HG02642 (cell line): ENCODE measurements around the gene CBLC.
"Not testable (repeated sequence)": the region's sequence is repeated elsewhere in the genome, so short reads cannot be mapped to it uniquely, and the experiment has no call there.

ENCODE experiments used
- ATAC-seq: cut with Tn5 transposase; IDR thresholded peaks from one replicate; pipeline ENCODE4 v1.9.1; 2021; ENCODE audit warnings: mild to moderate bottlenecking; ENCODE audit not compliant: unreplicated experiment, poor library complexity

CBLC gene

DNA sequence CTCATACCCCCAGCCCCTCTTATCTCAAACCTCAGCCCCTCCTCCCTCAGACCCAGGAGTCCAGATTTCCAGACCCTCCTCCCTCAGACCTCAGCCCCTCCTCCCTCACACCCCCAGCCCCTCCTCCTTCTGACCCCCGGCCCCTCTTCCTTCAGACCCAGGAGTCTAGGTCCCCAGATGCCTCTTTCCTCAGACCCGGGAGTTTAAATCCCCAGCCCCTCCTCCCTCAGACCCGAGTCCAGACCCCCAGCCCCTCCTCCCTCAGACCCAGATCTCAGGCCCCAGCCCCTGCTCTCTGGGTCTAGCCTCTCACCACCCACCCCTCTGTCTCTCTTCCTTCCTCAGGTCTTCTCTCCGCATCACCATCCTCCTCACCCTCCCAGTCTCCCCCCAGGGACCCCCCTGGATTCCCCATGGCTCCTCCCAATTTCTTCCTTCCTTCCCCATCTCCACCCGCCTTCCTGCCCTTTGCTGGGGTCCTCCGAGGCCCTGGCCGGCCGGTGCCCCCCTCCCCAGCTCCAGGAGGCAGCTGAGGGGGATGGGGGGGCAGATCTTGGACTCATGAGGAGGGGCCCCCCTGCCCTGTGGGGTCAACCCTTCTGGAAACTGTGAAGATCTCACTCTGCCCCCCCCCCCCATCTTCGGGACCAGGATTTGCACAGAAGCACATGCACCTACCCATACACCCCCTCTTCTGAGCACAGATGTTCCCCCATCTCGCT lies 18.4 kb upstream of the CBLC start:
- ATAC-seq = no peak

DNA sequence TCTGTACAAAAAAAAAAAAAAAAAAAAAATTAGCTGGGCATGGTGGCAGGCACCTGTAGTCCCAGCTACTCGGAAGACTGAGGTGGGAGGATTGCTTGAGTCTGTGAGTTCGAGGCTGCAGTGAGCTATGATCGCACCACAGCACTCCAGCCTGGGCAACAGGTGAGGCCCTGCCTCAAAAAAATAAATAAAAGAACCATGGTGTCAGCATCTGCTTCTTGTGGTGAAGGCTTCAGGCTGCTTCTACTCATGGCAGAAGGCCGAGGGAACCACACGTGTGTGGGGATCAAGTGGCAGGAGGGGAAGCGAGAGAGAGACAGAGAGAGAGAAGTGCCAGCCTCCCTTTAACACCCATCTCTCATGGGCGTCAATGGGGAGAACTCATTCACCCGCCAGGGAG lies 15.7 kb upstream of the CBLC start:
- ATAC-seq = no peak

DNA sequence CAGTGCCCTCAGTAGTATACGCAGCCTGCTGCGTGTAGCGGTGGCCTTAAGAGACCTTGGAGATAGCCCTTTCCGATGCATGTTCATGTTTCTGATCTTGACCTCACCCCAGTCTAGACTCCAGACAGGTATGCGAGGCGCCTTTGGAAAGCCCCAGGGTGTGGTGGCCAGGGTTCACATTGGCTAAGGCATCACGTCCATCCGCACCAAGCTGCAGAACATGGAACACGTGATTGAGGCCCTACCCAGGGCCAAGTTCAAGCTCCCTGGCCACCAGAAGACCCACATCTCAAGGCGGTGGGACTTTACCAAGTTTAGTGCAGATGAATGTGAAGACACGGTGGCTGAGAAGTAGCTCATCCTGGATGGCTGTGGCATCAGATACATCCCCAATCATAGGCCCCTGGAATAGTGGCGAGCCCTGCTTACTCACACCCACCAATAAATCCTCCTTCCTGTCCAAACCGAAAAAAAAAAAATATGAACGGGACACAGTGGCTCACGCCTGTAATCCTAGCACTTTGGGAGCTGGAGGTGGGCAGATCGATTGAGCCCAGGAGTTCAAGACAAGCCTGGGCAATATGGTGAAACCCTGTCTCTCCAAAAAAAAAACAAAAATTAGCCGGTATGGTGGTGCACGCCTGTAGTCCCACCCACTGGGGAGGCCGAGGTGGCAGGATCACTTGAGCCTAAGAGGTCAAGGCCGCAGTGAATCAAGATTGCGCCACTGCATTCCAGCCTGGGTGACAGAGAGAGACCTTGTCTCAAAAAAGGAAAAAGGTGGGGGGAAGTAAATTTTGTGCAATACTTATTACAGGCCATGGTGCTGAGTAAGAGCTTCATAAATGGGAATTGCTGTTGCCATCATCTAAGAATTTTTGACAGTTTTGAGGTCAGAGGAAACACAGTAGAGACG lies 12.4 kb upstream of the CBLC start:
- no peak for ATAC-seq

DNA sequence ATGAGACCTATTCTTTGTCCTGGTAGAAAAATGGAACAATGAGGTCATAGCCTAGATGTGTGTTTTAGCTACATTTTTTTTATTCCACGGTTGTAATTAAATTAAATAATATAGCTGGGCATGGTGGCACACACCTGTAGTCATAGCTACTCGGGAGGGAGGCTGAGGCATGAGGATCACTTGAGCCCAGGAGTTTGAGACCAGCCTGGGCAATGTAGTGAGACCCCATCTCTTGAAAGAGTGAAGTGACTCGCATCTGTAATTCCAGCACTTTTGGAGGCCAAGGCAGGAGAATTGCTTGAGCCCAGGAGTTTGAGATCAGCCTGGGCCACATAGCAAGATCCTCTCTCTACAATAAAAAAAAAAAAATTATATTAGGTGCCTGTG lies 11.7 kb upstream of the CBLC start:
- ATAC-seq = no peak

DNA sequence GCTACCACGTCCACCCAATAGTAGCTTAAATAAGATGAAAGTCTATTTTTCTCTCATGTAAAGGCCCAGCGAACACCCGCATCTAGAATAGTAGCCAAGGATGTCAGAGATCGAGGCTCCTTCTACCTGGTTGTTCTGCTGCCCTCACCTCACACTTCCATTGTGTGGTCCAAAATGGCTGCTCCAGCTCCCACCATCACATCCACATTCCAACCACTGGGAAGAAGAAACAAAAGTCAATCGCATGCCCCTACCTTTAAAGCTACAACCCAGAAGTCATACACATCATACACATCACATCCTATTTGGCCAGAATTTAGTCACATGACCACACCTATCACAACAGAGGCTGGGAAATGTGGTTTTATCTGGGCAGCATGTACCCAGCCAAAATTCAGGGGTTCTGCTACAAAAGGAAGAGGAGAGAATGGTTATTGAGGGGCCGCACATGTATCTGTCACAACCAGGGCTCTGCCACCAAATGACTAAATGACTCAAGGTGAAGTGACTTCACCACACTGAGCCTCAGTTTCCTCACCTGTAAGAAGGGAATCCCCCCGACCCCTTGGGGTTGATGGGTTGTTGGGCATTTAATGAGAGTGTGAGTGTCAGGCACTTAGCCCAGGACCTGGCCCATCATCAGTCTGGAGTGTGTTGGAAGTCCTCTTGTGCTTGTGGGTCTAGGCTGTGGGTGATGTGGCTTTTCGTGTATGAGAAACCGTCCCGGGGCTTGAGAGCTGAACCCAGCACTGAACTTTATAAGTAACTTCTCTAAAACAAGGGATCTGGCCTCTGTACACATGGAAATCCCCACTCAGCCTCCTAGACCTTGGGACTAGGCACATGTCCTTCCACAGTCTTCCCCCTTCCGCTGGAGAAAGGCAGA lies 10.2 kb upstream of the CBLC start:
- no peak for ATAC-seq

DNA sequence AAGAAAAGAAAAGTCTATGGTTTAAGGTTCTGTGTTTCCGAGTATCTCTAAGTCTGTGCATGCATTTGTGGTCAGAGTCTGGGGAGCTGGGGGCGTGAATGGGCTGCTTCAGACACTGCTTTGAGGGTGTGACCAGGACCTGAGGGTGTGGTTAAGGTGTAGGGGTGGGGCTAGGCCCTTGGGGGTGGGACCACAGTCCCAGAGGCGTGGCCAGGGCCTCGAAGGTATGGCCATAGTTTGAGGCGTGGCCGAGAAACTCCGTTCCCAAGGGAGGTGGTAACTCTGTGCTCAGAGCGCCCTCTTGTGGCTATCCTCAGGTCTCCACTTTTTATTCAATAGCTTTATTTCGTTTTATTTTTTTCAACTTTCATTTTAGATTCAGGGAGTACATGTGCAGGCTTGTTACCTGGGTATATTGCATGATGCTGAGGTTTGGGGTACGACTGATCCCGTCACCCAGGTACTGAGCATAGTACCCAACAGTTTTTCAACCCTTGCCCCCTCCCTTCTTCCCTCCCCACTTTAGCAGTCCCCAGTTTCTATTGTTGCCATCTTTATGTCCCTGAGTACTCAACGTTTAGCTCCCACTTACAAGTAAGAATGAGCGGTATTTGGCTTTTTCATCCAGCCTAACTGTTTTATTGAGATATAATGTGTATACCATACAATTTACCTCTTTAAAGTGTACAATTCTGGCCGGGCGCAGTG lies 7.0 kb upstream of the CBLC start:
- peak; percentile 94 for ATAC-seq

DNA sequence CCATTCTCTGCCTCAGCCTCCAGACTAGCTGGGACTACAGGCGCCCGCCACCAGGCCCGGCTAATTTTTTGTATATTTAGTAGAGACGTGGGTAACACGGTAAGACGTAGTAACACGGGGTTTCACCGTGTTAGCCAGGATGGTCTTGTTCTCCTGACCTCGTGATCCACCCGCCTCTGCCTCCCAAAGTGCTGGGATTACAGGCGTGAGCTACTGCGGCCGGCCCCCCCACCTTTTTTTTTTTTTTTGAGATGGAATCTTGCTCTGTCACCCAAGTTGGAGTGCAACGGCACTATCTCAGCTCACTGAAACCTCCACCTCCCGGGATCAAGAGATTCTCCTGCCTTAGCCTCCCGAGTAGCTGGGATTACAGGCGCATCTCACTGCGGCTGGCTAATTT lies 5.5 kb upstream of the CBLC start:
- ATAC-seq = not testable (repeated sequence)

DNA sequence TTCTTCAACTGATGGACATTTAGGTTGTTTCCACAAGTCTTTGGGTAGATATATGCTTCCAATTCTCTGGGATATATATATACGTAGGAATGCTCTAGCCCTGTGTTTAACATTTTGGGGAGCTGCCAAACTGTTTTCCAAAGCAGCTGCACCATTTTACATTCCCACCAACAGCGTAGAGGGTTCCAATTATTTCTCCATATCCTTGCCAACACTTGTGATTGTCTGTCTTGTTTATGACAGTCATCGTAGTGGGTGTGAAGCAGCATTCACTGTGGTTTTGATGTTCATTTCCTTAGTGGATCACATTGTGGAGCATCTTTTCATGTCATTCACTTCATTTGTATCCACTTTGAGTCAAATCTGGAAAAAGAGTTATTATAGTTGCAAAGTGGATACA lies 4.7 kb upstream of the CBLC start:
- no peak for ATAC-seq

DNA sequence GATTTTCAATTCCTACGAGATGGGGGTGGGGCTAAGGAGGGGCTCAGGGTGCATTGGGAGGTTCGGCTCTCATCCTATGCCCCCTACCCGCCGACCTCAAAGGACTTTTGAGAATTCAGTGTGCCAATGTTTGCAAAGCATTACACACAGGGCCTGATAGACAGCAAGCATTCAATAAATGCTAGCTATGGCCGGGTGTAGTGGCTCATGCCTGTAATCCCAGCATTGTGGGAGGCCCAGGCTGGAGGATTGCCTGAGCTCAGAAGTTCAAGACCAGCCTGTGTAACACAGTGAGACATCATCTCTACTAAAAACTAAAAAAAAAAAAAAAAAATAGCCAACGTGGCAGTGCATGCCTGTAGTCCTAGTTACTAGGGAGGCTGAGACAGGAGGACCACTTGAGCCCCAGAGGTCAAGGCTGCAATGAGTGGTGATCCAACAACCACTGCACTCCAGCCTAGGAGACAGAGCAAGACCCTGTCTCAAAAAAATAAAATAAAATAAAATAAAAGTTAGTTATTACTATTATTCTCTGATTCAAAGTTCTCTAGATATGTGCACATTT lies 1.9 kb upstream of the CBLC start:
- ATAC-seq = no peak

DNA sequence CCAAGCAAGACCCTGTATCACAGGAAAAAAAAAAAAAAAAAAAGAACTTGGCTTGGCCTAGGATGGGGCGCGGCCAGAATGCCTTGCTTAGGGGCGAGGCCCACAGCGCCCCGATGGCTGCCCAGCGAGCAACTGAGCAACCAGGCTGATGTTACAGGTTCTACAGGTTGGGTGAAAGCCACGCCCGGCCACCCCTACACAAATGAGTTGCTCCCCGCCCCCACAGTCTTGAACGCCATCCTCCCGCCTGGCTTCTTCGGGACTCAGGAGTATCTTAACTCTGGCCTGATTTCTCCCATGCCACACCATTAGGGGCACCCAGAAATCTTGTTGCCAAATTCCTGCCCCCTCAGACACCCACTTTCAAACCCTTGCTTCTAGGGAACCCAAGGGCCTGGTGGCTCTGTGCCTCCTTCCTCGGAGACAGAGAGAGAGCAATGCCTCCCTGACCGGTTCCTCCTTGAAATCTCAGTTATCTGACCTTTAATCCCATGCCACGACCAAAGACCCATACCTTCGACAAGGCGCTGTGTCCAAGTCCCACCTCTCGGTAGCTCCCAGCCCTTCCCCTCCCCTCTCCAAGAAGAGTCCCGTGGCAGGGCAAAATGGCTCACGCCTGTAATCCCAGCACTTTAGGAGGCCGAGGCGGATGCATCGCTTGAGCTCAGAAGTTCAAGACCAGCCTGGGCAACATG lies 1.1 kb upstream of the CBLC start:
- ATAC-seq = no peak

DNA sequence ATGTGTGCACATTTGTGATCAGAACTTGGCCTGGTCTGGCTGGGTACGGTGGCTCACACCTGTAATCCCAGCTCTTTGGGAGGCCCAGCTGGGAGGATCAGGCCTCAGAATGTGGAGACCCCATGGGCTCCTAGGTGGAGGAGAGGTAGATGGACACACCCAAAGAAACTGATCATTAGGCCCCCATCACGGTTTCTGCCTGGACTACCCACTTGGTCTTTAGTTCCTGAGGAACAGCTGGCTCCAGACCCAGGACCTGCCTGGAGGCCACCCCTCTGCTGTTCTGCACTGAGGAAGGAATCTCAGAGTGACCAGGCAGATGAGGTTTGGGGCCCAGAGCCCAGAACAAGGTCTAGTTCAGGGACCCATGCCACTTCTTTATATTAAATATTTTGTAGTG lies 1.5 kb downstream of the CBLC start:
- ATAC-seq = no peak

DNA sequence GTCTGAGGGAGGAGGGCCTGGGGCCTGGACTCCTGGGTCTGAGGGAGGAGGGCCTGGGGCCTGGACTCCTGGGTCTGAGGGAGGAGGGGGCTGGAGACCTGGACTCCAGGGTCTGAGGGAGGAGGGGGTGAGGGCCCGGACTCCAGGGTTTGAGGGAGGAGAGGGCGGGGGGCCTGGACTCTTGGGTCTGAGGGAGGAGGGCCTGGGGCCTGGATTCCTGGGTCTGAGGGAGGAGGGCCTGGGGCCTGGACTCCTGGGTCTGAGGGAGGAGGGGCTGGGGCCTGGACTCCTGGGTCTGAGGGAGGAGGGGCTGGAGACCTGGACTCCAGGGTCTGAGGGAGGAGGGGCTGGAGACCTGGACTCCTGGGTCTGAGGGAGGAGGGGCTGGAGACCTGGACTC lies 4.0 kb downstream of the CBLC start:
- ATAC-seq = not testable (repeated sequence)

DNA sequence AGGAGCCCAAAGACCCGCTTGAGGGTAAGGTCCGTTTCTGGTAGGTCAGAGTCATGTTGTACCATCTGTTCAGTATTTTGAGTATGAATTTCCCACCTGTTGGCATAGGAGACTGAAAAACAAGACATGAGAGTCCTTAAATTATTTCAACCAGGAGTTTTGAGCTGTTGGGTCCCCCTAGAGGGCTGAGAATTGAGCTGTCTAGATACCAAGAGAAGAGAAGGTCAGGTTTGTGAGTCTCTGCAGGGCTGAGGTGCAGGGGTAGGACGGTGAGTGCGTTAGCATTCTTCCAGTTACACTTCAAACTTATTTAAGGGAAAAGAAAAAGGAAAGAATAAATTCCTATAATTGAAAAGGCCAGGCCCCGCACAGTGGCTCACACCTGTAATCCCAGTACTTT lies 5.0 kb downstream of the CBLC start:
- ATAC-seq = no peak

DNA sequence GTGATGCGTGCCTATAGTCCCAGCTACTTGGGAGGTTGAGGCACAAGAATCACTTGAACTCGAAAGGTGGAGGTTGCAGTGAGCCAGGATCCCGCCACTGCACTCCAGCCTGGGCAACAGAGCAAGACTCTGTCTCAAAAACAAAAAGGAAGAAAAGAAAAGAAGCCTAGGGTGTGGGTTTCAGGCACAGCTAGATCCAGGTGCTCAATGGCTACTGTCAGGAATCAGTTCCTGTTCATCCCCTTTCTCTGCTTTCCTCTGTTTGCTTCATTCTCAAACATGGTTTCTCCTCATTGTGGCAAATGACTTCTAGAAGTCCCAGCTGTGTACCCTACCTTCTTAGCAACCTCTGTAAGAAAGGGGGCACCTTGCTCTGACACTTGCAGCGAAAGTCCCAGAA lies 5.9 kb downstream of the CBLC start:
- ATAC-seq = no peak

DNA sequence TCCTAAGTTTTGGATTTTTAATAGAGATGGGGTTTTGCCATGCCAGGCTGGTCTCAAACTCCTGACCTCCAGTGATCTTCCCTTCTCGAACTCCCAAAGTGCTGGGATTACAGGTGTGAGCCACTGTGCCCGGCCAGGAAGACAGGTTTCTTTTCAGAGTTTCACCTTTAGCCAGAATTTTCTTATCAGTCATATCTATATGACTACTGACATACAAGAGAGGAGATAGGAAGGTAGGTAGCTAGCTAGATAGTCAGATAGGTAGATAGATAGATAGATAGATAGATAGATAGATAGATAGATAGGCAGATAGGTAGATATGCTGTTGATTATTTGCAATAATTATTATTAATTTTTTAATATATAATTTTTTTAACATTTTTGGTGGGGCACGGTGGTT lies 7.6 kb downstream of the CBLC start:
- ATAC-seq = no peak

DNA sequence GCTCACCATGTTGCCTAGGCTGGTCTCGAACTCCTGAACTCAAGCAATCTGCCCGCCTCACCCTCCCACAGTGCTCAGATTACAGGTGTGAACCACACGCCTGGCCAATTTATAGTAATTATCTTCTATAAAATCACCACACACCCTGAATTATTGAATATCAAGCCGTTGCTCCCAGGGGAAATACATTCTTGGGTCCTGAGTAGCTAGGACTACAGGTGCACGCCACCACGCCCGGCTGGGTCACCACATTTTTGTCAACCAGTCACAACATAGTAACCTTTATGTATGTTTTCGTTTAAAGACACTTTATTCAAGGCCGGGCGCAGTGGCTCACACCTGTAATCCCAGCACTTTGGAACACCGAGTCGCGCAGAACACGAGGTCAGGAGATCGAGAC lies 8.3 kb downstream of the CBLC start:
- ATAC-seq = no peak

DNA sequence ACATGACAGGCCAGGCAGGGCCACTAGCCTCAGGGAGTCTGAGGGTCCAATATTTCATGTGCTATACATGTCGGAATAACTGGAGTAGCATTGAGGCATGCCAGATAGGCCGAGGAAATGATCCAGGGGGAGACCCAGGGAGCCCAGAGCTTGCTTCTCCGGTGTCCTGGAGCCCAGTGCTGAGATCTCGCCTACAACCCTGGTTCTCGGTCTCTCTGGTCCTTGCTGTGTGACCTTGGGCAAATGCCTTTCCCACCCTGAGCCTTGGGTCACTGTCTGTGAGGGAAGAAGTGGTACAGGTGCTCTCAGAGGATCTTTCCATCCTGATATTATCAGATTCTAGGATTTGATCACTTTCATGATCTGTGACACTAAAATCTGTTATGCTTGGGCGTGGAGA lies 11.3 kb downstream of the CBLC start:
- no peak for ATAC-seq

DNA sequence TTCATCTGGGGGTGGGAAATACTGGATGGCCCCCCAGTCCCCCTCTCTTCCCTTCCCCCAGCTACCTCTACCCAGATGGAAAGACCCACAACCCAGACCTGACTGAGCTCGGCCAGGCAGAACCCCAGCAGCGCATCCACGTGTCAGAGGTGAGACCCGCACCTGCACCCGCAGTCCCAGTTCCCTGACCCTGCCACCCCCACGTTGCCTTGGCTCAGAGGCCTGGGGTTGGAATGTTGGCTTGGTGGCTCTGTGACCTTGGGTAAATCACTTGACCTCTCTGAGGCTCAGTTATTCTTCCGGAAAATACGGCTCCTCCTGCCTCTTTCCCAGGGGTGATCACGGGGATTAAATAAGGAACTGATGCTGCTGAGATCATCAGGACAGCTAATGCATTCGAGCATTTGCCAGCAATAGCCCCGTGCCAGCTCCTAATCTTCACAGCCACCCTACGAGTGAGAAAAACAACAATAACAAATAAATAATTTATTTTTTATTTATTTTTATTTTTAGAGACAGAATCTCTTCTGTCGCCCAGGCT lies 12.3 kb downstream of the CBLC start:
- no peak for ATAC-seq

DNA sequence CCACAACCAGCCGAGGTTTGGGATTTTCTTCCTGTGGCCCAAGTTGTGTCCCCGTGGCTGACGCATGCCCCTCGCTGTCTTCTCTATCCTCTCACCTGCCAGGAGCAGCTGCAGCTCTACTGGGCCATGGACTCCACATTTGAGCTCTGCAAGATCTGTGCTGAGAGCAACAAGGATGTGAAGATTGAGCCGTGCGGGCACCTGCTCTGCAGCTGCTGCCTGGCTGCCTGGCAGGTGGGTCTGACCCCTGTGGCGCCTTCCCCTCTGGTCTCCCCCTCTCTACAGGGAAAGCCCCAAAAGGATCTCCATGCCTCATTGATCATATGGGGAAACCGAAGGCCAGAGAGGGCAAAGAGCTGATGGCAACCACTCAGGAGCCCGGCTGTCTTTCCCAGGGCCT lies 14.6 kb downstream of the CBLC start:
- ATAC-seq = no peak
